NCI-H510A treated with DMSO at 0.1 percent for 48 hours (cell line): Measurements from ENCODE around the gene FHOD3.
"Not testable (repeated sequence)": the region's sequence is repeated elsewhere in the genome, so short reads cannot be mapped to it uniquely, and the experiment has no call there.

ENCODE experiments used
- DNase-seq: peaks from one replicate; lab custom pipeline; 2025; lab: John Stamatoyannopoulos, UW

FHOD3 gene

DNA sequence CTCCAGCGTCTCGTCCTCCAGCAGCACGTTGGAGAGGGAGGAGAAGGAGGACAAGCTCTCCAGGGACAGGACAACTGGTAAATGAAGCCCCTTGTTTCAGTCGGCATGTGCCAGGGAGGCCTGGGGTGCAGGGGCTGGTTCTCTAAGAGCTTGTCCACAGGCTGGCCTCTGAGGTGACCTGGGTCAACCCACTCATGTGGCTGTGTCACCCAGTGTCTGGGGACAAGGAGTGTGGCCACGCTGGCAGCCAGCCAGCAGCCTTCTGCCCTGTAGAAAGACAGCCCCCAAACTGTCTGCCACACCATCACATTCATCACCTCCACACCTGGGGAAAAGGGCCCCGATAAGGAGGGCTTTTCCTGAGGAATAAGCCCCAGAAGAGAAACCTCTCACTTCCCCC, 411.8 kb downstream of the FHOD3 start:
- DNase-seq = no peak

DNA sequence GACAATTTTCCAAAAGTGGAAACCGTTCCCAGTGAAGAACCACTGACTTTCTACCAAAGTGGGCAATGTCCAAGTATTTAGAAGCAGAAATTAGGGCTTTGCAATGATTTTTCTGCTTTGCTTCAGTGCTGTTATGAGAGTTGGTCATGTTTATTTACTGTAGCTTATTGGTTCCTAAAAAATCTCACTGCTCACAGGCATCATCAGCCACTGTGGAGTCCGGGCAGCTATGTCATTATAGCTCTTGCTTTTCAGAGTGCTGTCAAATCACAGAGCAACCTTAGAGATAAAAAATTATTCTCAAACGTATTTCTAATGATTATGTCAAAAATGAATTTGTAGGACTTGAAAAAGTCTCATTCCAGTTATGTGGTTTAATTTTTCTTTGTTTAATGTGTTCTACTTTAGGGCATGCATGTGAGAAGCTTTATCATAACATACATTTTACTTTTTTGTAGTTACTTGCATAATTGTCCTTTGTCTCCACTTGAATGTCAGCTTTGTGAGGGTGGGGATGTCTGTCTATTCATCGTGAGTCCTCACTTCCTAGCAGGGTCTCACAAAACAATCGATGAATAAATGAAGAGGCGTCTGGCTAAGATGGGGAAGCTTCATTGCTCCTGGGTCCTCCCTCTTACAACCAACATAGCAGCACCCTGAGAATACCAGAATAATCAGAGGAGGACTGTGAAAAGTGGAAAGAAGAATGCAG, 413.7 kb downstream of the FHOD3 start:
- no peak for DNase-seq

DNA sequence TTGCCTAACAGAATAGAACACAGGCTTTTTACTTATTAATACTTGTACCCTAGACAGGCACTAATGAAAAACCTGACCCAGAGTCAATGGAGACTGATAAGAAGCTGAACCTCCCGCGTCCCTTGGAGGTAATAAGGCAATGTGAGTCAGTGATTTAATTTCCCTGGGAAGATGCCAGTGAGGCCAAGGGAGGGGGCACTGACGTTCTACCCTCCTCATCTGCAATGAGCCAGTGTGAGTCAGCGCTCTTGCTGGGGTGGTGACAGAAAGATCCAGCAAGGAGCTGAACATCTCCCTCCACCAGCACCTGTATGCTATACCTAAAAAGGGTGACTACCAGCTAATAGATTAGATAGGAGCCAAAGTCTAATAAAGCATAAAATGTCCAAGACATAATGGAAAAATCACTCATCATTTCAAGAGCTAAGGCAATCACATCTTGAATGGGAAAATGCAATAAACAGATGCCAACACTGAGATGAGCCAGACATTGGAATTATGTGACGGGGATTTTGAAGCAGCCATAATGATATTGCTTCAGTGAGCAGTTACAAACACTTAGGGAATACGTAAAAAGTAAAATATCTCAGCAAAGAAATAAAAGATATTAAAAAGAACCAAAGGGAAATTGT, 414.4 kb downstream of the FHOD3 start:
- DNase-seq = no peak

DNA sequence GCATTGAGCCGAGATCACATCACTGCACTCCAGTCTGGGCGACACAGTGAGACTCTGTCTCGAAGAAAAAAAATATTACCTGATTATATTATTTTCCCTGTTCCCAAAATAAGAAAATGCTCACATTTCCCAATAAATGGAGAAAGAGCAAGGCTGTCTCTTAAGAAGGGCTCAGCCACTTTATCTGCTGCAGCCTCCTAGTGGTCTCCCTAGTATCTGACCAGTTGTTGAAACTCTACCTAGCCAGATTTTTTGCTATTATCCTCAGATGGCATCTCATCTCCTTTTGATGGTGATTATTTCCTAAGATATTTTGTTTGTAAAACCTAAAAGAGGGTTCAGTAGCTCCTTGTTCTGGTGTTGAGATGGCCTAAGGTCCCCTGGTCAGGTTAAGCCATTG, 417.0 kb downstream of the FHOD3 start:
- no peak for DNase-seq

DNA sequence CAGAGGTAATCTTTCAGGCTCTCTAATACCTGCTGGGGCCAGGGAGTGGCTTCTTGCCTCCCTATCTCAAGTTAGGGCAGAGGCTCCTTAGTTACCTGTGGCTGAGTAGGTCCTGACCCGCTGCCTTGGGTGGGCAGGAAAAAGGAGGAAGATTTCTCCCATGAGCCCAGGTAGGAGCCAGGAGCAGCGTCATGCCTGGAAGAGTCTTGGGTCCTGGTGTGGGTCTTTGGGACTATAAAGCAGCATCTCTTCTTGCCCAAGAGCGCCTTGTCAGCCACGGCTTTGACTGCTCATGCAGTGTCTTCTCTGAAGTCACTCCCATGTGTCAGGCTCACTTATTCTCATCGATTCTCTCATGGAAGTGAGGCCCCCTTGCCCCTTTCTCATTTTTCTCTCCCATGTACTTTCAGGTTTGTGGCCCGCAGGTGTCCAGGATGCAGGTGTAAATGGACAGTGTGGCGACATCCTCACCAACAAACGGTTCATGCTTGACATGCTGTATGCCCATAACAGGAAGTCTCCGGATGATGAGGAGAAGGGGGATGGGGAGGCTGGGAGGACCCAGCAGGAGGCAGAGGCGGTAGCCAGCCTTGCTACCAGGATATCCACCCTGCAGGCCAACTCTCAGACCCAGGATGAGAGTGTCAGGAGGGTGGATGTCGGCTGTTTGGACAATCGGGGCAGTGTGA, 420.1 kb downstream of the FHOD3 start:
- DNase-seq = peak; percentile 34

DNA sequence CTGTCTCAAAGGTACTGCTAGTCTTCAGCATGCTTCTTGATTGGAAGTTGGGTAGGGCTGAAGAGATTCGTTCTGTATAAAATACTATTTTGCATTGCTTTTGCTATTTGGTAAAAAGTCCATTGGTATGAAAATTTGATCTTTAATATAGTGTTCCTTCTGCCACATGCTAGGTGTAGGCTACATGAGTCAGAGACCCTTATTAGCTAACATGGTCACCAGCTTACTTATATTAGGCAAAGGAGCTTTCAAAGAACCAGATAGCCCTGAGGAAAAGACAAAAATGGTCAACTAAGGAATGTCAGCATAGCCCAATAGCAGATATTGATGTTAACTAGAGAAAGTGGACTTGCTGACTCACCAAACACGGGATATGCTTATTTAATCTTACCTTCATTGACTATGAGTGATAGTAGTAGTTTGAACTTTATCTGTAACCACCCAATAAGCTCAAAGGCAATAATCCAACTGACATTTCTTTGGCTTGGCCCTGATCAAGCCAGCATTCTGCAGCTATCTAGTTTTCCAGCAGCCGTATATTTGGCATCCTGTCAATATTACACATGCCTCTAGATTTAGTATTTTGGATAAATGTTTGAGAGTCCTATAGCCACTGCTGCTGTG, 421.3 kb downstream of the FHOD3 start:
- DNase-seq = no peak

DNA sequence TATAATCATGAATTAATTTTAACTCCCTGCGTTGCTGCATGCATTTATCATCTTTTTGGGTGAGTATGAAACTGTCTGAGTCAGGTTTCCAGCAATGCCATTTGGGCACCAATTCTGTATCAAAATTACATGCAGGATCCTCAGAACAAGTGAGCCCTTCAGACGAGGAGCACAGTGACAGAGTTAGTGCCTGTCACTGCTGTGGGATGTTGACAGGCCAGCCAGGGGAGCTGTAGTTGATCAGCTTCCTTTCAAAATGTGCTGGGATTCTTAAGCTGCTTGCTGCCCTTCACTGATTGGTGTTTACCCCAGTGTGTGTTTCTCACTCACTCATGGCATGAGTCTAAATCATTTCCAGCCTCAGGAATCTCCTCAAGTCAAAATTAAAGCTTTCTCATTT, 422.1 kb downstream of the FHOD3 start:
- DNase-seq = no peak

DNA sequence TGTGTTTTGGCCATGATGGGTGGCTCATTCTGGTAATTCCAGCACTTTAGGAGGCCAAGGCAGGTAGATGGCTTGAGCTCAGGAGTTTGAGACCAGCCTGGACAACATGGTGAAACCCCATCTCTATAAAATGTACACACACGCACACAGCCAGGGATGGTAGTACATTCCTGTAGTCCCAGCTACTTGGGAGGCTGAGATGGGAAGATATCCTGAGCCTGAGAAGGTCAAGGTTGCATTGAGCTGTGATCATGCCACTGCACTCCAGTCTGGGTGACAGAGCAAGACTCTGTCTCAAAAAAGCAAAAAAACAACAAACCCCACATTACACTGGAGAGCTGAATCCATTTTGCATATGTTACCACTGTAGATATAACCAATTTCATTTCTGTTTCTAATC, 423.8 kb downstream of the FHOD3 start:
- DNase-seq = not testable (repeated sequence)

DNA sequence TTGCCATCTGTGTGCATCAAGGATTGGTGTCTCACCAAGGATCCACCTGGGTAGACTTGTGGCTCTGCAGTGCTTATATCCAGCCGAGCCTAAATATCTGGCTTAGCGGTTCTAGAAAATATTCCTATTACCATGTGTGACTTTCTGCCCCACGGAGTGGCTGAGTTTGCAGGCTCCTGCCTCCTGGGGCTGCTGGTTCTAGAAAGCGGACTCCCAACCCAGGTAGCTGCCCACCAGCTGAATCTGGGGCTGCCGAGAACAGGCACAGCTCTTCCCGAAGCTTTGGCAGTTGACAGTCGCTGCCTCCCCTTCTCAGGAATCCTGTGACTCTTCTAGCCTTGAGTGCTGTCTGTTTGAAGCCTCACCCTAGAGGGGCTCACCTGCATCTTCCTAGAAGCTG, 426.7 kb downstream of the FHOD3 start:
- DNase-seq = no peak

DNA sequence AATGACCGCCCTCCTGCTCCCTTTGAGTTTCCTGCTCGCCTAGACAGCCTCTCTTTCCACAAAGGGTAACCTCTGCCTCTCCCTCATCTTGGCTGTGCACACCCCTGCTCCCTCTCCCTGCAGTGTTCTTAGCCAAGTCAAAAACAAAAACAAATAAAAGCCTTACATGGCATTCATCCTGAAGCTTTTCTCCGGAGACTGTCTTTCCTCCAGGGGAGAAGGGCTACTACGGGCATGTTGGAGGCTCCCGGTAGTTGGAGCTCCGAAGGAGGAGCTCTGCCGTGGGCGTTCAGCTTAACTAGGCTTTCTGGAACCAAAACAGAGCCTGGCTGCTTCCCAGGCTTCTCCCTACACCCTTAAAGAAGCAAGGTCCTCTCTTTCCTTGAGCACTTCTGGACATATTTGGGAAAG, 427.1 kb downstream of the FHOD3 start:
- DNase-seq = no peak

DNA sequence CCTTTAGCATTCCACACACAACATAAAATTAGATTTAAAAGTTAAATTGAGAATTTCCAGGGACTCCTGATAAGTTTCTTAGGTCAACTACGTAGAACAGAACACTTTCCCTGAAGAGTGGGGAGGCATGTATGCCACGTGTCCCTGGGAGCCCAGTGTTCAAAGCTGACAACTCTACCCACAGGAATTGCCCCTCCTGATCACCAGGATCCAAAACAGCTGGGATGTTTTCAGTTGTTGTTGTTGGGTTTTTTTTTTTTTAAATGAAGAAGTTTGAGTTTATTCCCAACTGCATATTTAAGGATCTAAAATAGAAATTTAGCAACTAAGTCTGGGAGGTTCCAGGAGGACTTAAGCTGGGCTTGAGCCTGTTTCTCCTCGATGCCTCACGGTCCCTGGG, 430.8 kb downstream of the FHOD3 start:
- no peak for DNase-seq

DNA sequence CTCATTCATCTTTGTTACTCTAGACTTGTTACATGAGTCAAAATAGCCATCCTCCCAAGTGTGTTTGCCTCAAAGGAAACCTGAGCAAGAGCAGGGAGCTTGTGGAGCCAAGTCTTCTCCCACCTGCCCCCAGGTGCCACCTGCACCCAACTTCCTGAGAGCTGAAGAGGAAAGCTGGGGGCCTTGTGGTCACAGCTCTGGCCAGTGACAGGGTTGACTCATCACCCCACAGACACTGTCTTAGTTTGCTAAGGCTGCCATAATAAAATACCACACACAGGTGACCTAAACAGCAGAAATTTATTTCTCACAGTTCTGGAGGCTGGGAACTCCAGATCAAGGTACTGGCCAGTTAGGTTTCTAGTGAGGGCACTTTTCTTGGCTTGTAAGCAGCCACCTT, 431.7 kb downstream of the FHOD3 start:
- DNase-seq = no peak

DNA sequence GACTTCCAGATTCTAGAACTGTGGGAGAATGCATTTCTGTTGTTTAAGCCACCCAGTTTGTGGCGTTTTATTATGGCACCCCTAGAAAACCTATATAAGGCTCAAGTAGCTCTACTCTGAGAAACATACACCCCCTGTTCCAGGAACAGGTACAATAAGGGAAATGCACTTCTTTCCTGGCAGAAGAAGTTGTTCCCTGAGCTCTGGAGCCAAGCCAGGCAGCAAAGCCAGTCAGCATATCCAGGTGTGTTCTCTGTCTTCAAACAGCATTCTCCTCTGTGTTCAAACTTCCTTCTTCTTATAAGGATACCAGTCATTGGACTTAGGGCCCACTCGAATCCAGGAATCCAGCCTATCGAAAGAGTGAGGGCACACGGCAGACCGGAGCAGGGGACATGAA, 434.8 kb downstream of the FHOD3 start:
- no peak for DNase-seq

DNA sequence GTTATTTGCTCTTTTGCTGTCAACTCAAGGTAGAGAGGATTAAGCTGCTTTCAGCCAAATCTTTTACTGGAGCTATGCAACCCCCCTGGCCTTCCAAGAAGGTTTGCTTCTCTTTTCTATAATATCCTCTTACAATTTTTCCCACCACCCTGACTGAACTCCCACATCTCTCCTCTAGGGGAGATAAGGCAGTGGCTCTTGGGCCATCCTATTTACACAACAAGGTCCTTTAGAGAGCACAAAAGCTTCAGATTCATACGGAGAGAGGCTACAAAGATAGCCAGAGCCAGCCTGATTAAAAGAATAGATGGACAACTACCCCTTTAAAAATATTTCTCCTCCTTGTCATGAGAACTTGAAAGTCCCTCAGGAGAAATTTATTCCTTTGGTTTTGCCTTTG, 435.6 kb downstream of the FHOD3 start:
- DNase-seq = no peak

DNA sequence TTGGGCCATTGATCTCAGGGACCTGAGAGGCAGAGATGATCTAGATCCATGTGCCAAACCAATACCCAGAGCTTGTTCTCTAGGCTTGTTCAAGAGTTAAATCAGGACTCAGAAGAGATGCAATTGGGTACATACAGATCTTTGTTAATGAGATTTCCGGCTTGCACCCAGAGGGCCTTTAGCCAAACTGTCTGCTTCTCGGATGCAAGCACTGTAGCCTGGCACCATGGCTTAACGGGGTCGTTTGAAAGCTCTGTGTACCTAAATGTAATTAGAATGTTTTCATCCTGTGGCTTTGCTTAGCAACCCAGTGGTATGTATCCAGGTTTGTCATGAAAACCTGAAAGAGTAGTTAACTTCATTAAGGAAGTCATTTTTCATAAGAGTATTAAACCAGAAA, 437.1 kb downstream of the FHOD3 start:
- no peak for DNase-seq

DNA sequence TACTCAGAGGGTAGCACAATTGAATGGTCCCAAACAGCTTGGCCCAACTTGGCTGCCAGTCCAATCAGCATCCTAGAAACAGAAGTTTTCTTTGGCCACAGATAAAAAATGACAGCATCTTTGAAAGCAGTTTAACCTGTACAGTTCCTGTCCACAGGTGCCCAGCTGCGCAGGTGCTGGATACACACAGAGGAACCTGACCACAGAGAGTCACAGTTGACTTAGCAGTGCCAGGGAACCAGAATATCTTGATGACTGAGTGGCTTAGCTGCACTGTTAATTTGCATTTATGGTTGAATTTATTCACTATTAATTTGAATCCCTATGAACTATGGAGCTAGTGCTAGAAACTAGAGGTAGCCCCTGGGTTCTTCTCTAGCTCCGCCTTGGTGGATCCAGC, 437.6 kb downstream of the FHOD3 start:
- DNase-seq = peak; percentile 74

DNA sequence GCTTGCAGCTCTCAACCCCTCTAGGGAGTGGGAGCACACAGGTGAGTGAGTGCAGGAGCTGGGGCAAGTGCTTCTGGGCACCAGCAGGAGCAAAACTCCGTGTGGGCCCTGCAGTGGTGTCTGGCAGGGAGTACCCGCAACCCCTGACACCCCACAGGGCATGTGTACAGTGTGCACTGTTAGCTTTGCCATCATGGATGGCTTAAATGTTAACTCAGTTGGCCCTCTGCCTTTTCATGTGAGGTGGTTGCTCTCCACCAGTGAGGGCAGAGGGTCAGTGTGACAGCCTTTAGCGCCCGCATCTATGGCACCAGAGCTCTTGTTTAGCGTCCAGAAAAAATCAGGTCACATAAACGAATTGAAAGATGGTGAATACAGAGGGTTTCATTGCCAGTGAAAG, 438.6 kb downstream of the FHOD3 start:
- DNase-seq = no peak

DNA sequence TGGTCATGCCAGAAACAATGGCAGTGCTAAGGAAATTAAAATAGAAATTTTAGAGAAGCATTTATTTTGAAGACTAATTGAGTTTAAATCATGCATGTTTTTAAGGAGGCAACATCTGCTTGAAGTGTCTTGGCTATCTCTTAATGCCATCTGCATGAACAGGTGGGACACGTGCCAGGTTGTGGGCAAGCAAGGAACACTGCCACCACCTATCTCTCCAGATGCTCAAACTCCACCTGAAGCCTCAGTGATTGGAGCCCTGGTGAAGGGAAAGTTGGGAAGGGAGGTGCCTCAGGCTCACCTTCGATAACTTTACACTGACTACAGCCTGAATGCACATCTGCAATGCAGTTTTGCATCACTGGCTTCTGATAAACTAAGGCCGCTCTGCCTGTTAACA, 439.8 kb downstream of the FHOD3 start:
- no peak for DNase-seq

DNA sequence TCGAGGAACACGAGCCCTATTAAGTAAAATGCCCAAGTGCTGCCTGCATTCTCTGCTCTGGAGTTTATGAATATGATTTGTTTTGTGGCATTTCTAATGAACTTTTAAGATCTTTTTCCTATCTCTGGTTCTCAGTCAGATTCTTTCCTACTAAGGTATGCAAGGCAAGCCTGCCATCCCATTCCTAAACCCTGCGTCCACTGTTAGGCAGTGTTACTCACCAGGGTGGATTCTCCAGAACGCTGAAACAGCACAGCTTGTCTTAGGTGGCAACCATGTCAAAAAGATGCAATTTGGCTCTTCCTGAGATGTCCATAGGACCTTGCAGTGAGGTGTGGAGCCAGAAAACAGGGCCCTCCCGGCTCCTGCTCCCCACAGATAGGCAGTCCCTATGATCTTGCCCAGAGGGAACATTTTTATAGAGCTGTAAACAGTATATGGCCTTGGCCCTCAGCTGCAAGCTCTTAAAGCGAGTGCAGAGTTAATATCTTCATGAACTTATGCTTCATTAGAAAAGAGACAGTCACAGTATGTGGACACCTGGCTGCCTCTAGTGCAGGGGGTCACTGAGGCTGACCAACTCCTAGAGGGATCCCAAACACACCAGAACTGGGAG, 446.9 kb downstream of the FHOD3 start:
- no peak for DNase-seq

DNA sequence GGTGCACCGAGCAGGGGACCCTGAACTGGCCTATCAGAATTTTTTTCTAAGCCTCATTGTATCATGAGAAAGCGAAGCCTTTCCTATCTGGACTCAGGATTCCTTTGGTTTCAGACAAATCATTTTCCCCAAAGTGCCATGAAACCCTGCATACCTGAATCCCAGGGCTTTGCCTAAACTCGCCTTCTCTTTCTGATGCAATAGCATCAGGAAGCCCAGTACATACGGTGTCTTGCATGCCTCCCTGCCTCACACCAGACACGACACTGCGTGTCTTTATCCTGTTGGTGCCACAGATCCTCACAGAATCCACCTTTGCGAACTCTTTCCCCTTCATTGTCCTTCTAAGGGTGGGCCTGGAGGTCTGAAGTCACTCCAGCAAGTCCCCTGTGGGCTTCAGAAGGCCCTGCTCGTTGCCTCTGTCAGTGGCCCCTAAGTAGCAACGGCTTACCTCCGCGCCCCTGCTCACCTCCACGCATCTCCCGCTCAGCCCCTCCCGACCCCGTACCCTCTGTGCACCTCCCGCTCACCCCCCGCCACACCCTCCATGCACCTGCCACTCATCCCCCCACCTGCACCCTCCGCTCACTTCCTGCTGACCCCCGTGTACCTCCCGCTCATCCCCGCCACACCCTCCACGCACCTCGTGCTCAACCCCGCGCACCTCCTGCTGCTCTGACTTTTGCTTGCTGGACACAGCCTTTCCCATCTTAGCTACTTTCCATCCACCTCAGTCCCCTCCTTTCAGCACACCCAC, 447.9 kb downstream of the FHOD3 start:
- no peak for DNase-seq

DNA sequence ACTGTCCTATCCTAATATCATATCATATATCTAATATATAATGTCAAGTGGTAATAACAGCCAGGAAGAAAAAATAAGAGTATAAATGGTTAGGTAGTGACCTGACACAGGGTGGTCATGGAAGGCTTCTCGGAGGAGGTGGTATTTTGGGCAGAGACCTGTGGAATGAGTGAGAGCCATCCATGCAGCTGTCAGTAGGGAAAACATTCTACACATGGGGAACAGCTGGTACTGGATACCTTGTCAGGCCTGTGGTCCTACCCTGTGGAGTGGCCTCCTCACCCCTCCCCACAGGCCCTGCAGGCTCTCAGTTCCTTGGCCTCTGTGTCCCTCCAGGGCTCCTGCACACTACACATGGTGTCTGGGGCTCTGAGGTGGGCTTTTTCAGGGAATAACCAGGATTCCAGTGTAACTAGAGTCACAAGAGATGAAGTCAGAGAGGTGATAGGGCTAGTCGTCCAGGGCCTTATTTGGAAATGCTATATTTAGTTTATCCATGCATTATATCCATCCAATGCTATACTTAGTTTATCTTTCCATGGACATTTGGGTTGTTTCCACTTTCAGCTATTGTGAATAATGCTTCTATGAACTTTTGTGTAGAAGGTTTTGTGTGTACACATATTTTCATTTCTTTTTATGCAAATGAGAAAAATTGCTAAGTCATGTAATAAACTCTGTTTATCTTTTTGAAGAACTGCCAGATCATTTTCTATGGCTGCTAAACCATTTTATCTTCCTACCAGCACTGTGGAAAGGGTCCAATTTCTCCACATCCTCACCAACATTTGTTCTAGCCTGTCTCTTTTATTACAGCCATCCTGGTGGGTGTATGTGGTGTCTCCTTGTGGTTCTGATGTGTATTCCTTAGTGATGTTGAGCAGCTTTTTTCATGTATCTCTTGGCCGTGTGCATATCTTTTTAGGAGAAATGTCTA, 455.7 kb downstream of the FHOD3 start:
- no peak for DNase-seq
